GM21447 (cell line): ENCODE results near the gene NTMT1.

Experiments used
- ATAC-seq: cut with Tn5 transposase; IDR thresholded peaks from one replicate; pipeline ENCODE4 v1.9.1; 2021; ENCODE audit not compliant: unreplicated experiment

NTMT1 gene

DNA sequence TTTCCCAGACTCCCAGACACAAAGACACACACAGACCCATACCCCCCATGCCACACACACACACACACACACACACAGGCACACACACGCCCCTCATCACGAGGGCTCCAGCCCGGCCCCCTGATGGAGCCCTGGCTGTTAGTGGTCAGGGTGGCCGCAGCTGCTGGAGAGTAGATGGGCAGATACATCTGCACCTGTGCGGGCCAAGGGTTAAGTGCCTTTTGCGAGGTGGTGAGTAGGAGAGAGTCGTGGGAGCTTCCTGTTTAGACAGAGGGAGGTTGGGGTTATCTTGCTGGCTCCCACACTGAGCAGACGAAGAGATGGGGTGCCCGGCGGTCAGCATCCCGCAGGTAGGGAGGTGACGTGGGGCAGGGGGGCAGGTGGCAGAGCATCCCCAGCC lies 47.6 kb downstream of the NTMT1 start:
- ATAC-seq: no peak

GRCh38 chr9:129674229-129674628 lies 48.3 kb downstream of the NTMT1 start:
- ATAC-seq: no peak

DNA sequence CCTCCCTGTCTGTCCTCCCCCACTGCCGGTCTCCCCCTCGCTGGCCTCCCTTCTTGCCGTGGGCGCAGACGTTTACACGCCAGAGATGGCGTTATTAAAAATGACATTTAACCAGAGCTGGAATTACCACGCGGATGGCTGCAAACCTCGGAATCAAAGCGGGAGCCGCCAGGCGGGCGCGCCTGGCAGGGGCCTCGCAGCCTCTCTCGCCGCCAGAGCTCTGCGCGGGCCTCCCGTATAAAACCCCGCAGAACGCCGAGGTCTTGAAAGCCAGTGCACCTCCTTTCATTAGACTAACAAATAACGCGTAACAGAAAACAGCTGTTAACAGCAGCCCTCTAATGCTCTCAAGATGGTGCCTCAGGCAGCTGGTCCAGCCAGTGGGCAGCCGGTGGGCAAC lies 49.7 kb downstream of the NTMT1 start:
- no peak for ATAC-seq

- no peak for ATAC-seq
Observed at GRCh38 chr9:129676287-129676686, 50.3 kb downstream of the NTMT1 start.

DNA sequence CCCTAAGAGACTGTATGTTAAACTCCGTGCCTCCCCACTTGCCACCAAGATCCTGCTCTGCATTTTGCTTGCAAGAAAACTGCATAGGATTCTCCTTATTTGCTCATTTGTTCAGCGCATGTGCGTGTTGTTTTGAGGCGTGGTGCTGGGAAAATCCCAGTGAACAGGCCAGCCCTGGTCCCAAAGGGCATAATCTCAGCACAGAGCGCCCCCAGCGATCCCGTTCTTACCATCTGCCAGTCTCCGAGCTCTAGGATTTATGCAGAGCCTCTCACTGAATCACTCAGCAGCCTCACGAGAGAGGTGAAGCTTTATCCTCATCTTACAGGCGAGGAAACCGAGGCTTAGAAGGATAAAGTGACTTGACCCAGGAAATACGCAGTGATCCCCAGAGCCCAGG lies 51.0 kb downstream of the NTMT1 start:
- ATAC-seq: no peak

- no peak for ATAC-seq
Observed at GRCh38 chr9:129677456-129677855, 51.5 kb downstream of the NTMT1 start.

GRCh38 chr9:129678844-129679243 lies 52.9 kb downstream of the NTMT1 start:
- no peak for ATAC-seq

- ATAC-seq: no peak
Observed at GRCh38 chr9:129679537-129679936, 53.6 kb downstream of the NTMT1 start.

DNA sequence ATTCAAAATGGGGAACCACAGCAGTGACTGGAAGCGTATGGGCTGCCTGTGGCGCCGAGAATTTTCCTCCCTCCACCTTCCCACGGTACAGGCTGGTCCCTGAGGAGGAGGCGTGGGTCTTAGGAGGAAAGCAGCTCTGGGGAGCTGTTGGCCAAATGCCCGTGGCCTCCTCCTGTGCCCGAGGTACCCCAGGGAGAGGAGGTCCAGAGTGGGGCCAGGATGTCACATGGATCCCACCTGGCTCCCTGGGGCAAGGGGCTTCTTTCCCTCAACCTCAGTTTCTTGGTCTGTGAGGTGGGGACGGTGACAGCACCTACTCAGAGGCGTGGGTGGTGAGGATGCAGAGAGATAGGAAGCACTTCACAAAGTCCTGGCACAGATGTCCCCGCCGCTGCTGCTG lies 56.0 kb downstream of the NTMT1 start:
- no peak for ATAC-seq

- no peak for ATAC-seq
Observed at GRCh38 chr9:129682381-129682780, 56.4 kb downstream of the NTMT1 start.

GRCh38 chr9:129685220-129685932 lies 59.4 kb downstream of the NTMT1 start:
- no peak for ATAC-seq
